ENCODE measurements around the gene CTNND1. TPM values are rescaled to one million over a fixed set of nuclear protein-coding genes. Genes with fewer than 3 reads are reported as not detected.

Gene CTNND1
- total and polyA plus RNA-seq, 9 of the 15 experiments (the other 6 are each of a cell fraction or from before 2014, with no cell fraction given): 11.1 to 74.0 (median 43.3) TPM

DNA sequence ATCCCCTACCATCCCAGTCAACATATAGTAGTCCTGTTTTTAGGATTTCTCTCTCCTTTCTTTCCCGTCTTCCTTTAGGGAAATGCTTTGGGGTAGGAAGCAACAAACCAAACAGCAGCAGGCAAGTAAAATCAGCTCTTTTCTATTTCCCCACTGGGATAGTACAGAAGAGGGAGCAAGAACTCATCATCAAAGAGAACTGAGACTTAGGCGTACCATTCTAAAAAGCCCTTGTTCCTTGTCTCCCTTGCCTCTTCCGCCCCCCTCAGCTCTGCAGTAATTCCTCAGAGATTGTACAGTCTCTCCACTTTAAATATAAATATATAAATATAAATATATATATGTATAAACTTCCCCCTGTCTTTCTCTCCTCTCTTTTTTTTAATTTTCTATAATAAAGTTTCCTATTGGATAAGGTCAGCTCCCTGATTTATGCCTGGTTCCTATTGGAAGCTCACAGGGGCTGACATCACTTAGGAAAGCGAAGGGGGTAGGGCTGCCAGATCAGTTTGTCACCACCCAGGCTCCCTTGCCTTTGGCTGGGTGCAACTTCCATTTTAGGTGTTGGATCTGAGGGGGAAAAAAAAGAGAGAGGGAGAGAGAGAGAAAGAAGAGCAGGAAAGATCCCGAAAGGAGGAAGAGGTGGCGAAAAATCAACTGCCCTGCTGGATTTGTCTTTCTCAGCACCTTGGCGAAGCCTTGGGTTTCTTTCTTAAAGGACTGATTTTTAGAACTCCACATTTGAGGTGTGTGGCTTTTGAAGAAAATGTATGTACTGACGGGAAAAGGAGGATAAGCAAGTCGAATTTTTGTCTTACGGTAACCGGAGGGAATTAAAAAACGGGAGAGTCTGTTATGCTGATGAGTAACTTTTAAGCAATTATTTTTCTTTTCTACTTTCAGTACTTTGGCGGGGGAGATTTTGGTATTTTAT lies at the start of gene CTNND1 (continued):
- TF ChIP-seq RFX5 (IDR thresholded peaks at IDR 0.05; ENCODE audit: low read depth, low read length) (no peak), JUND (IDR thresholded peaks at IDR 0.05; ENCODE audit: borderline replicate concordance, low read depth, low read length) (peak; percentile 93), JUND (tag; IDR thresholded peaks at IDR 0.05; ENCODE audit: borderline replicate concordance, low read depth, low read length) (peak; percentile 80; the same call in 1 of the 3 replicates), HMG20A (CRISPR knock-in tag; conservative IDR thresholded peaks at IDR 0.05) (no peak), MAFF (IDR thresholded peaks at IDR 0.05; ENCODE audit: low read length) (peak; percentile 3; the same call in 1 of the 2 replicates), HOXB6 (CRISPR knock-in tag; IDR thresholded peaks at IDR 0.05; ENCODE audit: borderline replicate concordance) (no peak), CBX5 (IDR thresholded peaks at IDR 0.05; ENCODE audit: borderline replicate concordance, low read depth) (no peak), YY1 (IDR thresholded peaks at IDR 0.05; ENCODE audit: borderline replicate concordance in 1 of 3, control insufficient read depth in 1 of 3, extremely low read depth in 1 of 3, insufficient read depth in 3 of 3, insufficient read length in 1 of 3, insufficient replicate concordance in 2 of 3, low read depth in 1 of 3, low read length in 2 of 3) (peak; percentile 28 to 93 (median 74)), TBL1XR1 (IDR thresholded peaks at IDR 0.05; ENCODE audit: low read length in 2 of 2) (0 out of 4 replicates have a peak, but pooled peaks of 1 of the 2 experiments have one; percentile 43), CREM (IDR thresholded peaks at IDR 0.05; ENCODE audit: low read depth) (peak; percentile 73), MED1 (CRISPR knock-in tag; IDR thresholded peaks at IDR 0.05; ENCODE audit: borderline replicate concordance) (no peak), ZNF584 (CRISPR knock-in tag; IDR thresholded peaks at IDR 0.05; ENCODE audit: low read depth) (no peak), HLTF (IDR thresholded peaks at IDR 0.05) (0 out of 2 replicates have a peak, but pooled peaks have one; percentile 28)
- TF ChIP-seq, protein P1, sequence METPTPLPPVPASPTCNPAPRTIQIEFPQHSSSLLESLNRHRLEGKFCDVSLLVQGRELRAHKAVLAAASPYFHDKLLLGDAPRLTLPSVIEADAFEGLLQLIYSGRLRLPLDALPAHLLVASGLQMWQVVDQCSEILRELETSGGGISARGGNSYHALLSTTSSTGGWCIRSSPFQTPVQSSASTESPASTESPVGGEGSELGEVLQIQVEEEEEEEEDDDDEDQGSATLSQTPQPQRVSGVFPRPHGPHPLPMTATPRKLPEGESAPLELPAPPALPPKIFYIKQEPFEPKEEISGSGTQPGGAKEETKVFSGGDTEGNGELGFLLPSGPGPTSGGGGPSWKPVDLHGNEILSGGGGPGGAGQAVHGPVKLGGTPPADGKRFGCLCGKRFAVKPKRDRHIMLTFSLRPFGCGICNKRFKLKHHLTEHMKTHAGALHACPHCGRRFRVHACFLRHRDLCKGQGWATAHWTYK (CRISPR knock-in tag; IDR thresholded peaks at IDR 0.05): no peak
- TF ChIP-seq, protein P2, sequence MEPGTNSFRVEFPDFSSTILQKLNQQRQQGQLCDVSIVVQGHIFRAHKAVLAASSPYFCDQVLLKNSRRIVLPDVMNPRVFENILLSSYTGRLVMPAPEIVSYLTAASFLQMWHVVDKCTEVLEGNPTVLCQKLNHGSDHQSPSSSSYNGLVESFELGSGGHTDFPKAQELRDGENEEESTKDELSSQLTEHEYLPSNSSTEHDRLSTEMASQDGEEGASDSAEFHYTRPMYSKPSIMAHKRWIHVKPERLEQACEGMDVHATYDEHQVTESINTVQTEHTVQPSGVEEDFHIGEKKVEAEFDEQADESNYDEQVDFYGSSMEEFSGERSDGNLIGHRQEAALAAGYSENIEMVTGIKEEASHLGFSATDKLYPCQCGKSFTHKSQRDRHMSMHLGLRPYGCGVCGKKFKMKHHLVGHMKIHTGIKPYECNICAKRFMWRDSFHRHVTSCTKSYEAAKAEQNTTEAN (CRISPR knock-in tag; IDR thresholded peaks at IDR 0.05): no peak
- TF ChIP-seq, protein P3, sequence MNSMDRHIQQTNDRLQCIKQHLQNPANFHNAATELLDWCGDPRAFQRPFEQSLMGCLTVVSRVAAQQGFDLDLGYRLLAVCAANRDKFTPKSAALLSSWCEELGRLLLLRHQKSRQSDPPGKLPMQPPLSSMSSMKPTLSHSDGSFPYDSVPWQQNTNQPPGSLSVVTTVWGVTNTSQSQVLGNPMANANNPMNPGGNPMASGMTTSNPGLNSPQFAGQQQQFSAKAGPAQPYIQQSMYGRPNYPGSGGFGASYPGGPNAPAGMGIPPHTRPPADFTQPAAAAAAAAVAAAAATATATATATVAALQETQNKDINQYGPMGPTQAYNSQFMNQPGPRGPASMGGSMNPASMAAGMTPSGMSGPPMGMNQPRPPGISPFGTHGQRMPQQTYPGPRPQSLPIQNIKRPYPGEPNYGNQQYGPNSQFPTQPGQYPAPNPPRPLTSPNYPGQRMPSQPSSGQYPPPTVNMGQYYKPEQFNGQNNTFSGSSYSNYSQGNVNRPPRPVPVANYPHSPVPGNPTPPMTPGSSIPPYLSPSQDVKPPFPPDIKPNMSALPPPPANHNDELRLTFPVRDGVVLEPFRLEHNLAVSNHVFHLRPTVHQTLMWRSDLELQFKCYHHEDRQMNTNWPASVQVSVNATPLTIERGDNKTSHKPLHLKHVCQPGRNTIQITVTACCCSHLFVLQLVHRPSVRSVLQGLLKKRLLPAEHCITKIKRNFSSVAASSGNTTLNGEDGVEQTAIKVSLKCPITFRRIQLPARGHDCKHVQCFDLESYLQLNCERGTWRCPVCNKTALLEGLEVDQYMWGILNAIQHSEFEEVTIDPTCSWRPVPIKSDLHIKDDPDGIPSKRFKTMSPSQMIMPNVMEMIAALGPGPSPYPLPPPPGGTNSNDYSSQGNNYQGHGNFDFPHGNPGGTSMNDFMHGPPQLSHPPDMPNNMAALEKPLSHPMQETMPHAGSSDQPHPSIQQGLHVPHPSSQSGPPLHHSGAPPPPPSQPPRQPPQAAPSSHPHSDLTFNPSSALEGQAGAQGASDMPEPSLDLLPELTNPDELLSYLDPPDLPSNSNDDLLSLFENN (IDR thresholded peaks at IDR 0.05; ENCODE audit: low read depth in 2 of 2, low read length in 2 of 2): peak in 1 of 2 experiments; percentile 41; a peak in 1 of 4 replicates

Measured in K562 (cell line).